ENCODE results near the gene NINL.

DNA sequence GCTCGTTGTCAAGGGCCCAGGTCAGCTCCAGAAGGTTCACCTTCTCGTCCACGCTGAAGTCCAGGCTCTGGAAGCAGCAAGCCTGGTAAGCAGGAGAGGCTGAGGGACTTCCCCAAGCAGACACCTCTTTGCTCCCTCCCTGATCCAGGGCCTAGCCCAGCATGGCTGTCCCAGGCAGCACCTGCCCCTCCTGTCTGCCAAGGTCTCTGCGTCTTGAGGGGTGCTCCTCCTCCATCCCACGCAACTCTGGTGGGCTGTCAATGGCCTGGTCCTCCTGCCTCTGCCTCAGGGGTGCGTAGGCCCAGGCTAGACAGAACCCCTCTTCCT is 87.1 kb downstream of the NINL start:
- TF ChIP-seq ZNF274 (IDR thresholded peaks at IDR 0.05; ENCODE audit: low read depth, low read length): no peak
- TF ChIP-seq SUZ12 (IDR thresholded peaks at IDR 0.05; ENCODE audit: extremely low read depth, insufficient read depth, insufficient read length): no peak
- no peak for TF ChIP-seq YY1 (IDR thresholded peaks at IDR 0.05; ENCODE audit: insufficient read depth, insufficient read length)
